AG04450 (cell line): ENCODE measurements around the gene TRIP12. TPM values are rescaled to one million over a fixed set of nuclear protein-coding genes. Genes with fewer than 3 reads are reported as not detected.
"Not testable (repeated sequence)": the region's sequence is repeated elsewhere in the genome, so short reads cannot be mapped to it uniquely, and the experiment has no call there.

ENCODE experiments used
- CTCF ChIA-PET: fragments of 300-600, 350-600 bp; formaldehyde crosslinking; extraction: SDS; loops from one replicate; lab custom pipeline; 2022; ENCODE audit warnings: antibody characterized with exemption, inconsistent platforms; lab: Charles Lee
- POLR2A ChIA-PET: fragments of 350-600 bp; formaldehyde crosslinking; extraction: SDS; loops from one replicate; lab custom pipeline; 2021; ENCODE audit warnings: antibody characterized with exemption, inconsistent platforms; lab: Yijun Ruan, JAX
- DNase-seq: peaks from one replicate; pipeline ENCODE4 v3.0.0-alpha.2; 2011; ENCODE audit warnings: low read depth, low spot score
- H3K27ac ChIP-seq: one replicate; pipeline ENCODE4 v1.5.1; 2012; ENCODE audit warnings: low read depth, low read length, control low read depth
- H3K27me3 ChIP-seq: one replicate; pipeline ENCODE4 v1.6.0; 2012; ENCODE audit warnings: low read length; ENCODE audit not compliant: control insufficient read depth, insufficient read depth
- H3K4me3 ChIP-seq: 2 replicates; pipeline ENCODE4 v1.5.1; 2011; ENCODE audit warnings: mild to moderate bottlenecking, low read depth, low read length, control low read depth
- H3K9me3 ChIP-seq: 2 replicates; pipeline ENCODE4 v1.5.1; 2012; ENCODE audit warnings: low read length; ENCODE audit not compliant: control insufficient read depth, insufficient read depth
- CTCF ChIP-seq: IDR thresholded peaks from 2 replicates; pipeline ENCODE4 v1.5.1; 2011; ENCODE audit warnings: low read depth, low read length, control low read depth, inconsistent platforms
- polyA plus RNA-seq: library from polyadenylated mRNA; depleted of rRNA; stranded (reverse); fragments of >200 nt; gene quantifications from 2 replicates; pipeline ENCODE4 v1.2.3, GENCODE V29; 2011

Gene TRIP12
- polyA plus RNA-seq, 1 experiment, result 170 TPM

GRCh38 chr2:229930656-229931055 is 8.8 kb upstream of the TRIP12 start:
- no peak for DNase-seq
- no peak for TF ChIP-seq CTCF
- ChIA-PET POLR2A (no interaction called here), CTCF (no interaction called here)
- no peaks in the 10 kb centered on the region; the same call in 1 of the 2 replicates for H3K9me3 ChIP-seq
- H3K27me3 ChIP-seq, result no peaks in the 10 kb centered on the region
- no peak overlapping the region for H3K27ac ChIP-seq
- no peak overlapping the region for H3K4me3 ChIP-seq

- Histone ChIP-seq H3K27ac (no peak overlapping the region), H3K4me3 (no peak overlapping the region), H3K9me3 (no peaks in the 10 kb centered on the region), H3K27me3 (no peaks in the 10 kb centered on the region)
- ChIA-PET POLR2A (no interaction called here), CTCF (interaction anchor here (0.6 to 2.2 kb wide), 4 partner anchors 17 to 127 kb away, joined by 3 to 6 read pairs (median 4); no protein-coding TSS in a partner anchor)
- DNase-seq, result no peak
- no peak for TF ChIP-seq CTCF
These were observed 6.1 kb upstream of the TRIP12 start for GRCh38 chr2:229927817-229928321.

GRCh38 chr2:229925201-229925600 is 3.4 kb upstream of the TRIP12 start:
- CTCF ChIA-PET, result no interaction called here
- H3K27ac ChIP-seq, result no peak overlapping the region
- no peak for TF ChIP-seq CTCF
- POLR2A ChIA-PET, result no interaction called here
- no peak for DNase-seq
- H3K27me3 ChIP-seq, result no peaks in the 10 kb centered on the region
- H3K4me3 ChIP-seq, result no peak overlapping the region
- peaks cover 3% of the 10 kb centered on the region; the same call in 1 of the 2 replicates for H3K9me3 ChIP-seq

GRCh38 chr2:229924541-229924940 is 2.7 kb upstream of the TRIP12 start:
- H3K4me3 ChIP-seq, H3K27me3 ChIP-seq, CTCF ChIA-PET, POLR2A ChIA-PET, H3K9me3 ChIP-seq, H3K27ac ChIP-seq, DNase-seq: not testable (repeated sequence)

GRCh38 chr2:229922449-229923386 is 909 bp upstream of the TRIP12 start, which contains the start of gene FBXO36:
Gene FBXO36 (plus strand): TSS chr2:229922503. CDS start chr2:229922514, 11 bp downstream.
- H3K27me3 ChIP-seq, result no peaks in the 10 kb centered on the region
- TF ChIP-seq CTCF, result no peak
- POLR2A ChIA-PET, result interaction anchor here (1.2 to 1.3 kb wide), 2 partner anchors 11 to 144 kb away, joined by 3 to 4 read pairs; no protein-coding TSS in a partner anchor
- no peak for DNase-seq
- CTCF ChIA-PET, result interaction anchor here (0.6 to 1.0 kb wide), 2 partner anchors 85 to 144 kb away, joined by 3 read pairs; no protein-coding TSS in a partner anchor
- peak within 1 kb of the TSS; percentile 95 for H3K27ac ChIP-seq
- peak within 1 kb of the TSS; percentile 90 for H3K4me3 ChIP-seq
- H3K9me3 ChIP-seq, result peaks cover 3% of the 10 kb centered on the region; the same call in 1 of the 2 replicates
